GM19452 (cell line): Measurements from ENCODE around the gene TBC1D8.
A peak's percentile ranks its signal among the peaks of the same experiment; 100 is the strongest.
"Not testable (repeated sequence)": the region's sequence is repeated elsewhere in the genome, so short reads cannot be mapped to it uniquely, and the experiment has no call there.

ENCODE experiments used
- ATAC-seq: cut with Tn5 transposase; IDR thresholded peaks from one replicate; pipeline ENCODE4 v1.9.1; 2021; ENCODE audit not compliant: unreplicated experiment

The TBC1D8 gene

GRCh38 chr2:101151146-101151858, at the start of gene TBC1D8:
Gene TBC1D8, minus strand, starts transcription at chr2:101151382. Its CDS starts 129 bp downstream, at chr2:101151253.
- peak; percentile 69 for ATAC-seq

- ATAC-seq: no peak
Measured at GRCh38 chr2:101200676-101201075, 49.5 kb upstream of the TBC1D8 start.

DNA sequence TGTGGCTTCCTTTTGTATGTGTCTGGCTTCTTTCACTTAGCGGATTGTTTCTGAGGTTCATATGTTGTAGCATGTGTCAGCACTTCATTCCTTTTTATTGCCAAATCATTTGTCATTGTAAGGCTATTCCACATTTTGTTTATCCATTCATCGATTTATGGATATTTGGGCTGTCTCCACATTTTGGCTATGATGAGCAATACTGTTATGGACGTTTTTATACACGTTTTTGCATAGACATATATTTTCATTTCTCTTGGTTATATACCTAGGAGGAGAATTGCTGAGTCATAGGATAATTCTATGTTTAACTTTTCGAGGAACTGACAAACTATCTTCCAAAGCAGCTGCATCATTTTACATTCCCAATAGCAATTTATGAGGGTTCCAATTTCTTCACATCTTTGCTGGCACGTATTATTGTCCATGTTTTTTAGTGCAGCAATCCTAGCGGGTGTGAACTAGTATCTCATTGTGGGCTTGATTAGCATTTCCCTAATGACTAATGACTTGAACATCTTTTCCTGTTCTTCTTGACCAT, 48.1 kb upstream of the TBC1D8 start:
- no peak for ATAC-seq

DNA sequence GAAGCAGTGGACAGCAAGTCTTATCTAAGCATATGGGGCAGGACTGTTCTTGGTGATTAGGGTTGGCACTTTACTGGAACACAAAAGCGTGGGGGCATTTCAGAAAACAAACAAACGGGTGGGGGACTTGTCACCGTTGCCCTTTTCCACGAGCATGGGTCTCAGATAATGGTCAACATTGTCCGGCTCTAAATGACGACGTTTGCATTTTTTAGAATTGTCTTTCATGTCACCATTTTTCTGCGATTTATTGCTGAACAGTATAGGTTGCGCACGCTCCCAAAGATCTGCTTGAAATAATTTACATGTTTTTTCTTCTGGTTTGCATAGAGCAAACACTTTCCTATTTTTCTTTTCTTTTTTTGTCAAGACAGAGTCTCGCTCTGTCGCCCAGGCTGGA, 46.6 kb upstream of the TBC1D8 start:
- ATAC-seq: no peak

DNA sequence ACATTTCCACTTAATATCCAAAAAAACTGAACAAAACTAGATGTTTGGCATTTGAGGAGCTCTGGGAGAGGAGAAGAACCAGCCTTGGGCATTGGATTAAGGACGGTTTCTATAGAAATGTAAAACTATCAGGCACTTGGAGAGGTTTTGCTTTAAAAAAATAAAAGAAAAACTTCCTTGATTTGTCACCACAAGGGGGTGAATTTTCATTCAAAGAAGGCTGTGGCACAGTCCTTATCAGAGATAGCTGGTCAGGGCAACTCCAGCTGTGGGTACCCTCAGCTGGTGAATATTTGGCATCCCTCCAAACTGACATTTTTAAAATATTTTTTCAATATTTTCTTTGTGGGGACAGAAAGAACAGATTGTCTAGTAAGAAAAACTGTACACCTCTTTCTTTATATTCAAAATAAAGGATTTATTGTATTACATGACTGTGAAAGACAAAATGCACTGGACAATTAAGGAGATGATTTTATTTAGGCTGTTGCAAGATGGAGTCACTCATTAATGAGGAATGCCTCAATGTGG, 46.1 kb upstream of the TBC1D8 start:
- ATAC-seq: no peak

GRCh38 chr2:101195871-101196661, 44.9 kb upstream of the TBC1D8 start:
- ATAC-seq: no peak

- no peak for ATAC-seq
Measured at GRCh38 chr2:101193033-101193626, 41.9 kb upstream of the TBC1D8 start.

- ATAC-seq: no peak
Measured at GRCh38 chr2:101190747-101191516, 39.8 kb upstream of the TBC1D8 start.

- ATAC-seq: no peak
Measured at GRCh38 chr2:101188683-101189405, 37.7 kb upstream of the TBC1D8 start.

DNA sequence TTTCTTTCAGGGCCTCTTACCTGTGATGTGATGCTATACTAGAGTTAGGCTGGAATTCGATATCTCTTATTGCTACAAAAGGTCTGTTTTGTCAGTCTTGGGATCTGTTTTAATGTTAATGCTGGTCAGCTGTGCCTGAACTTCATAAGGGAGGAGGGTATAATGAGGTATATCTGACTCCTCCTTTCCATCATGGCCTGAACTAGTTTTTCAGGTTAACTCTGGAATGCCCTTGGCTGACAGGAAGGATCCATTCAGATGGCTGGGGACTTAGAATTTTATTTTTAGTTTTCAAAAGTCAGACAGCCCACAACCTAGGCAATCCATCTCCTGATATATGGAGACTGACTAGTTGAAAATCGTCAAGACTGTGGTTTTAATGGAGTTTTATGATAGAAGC, 35.9 kb upstream of the TBC1D8 start:
- no peak for ATAC-seq

- ATAC-seq: no peak
Measured at GRCh38 chr2:101185656-101186055, 34.5 kb upstream of the TBC1D8 start.

DNA sequence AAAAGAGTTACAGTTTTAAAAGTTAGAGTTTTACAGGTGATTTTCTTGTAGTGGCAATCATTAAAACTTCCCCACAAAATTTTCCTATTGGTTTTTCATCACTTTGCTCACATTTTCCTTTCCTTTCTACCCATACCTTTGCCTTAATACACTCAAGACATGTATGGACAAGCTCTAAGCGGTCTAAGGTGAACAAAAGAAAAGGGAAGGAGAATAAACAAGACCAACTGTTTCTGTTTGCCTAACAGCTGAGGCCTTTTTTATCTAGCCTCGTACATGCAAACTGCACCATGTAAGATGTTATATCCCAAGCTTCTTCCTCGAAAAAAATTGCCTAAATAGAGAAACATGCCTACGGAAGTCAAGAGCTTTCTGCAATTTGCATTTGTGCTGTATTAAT, 33.9 kb upstream of the TBC1D8 start:
- ATAC-seq: no peak

DNA sequence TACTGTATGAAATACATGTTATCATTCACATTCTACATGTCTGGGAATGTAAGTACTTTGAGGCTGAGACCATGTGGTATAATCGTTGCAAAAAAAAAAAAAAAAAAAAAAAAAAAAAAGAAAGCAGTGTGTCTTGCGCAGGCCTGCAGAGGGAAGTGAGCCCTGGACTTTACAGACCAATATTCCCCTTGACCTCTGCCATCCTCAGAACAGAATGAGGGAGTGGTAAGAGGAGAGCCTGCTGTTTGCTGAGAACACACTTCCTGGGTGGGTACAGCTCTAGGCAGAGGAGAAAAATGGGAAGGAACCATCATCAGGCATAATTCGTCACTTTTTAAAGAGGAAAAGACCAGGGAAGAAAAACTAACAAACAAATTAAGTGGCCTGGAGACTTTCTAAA, 28.8 kb upstream of the TBC1D8 start:
- no peak for ATAC-seq

GRCh38 chr2:101176803-101177202, 25.6 kb upstream of the TBC1D8 start:
- no peak for ATAC-seq

GRCh38 chr2:101175991-101176390, 24.8 kb upstream of the TBC1D8 start:
- ATAC-seq: no peak

- no peak for ATAC-seq
Measured at GRCh38 chr2:101173707-101174295, 22.6 kb upstream of the TBC1D8 start.

- not testable (repeated sequence) for ATAC-seq
Measured at GRCh38 chr2:101169822-101170221, 18.6 kb upstream of the TBC1D8 start.

DNA sequence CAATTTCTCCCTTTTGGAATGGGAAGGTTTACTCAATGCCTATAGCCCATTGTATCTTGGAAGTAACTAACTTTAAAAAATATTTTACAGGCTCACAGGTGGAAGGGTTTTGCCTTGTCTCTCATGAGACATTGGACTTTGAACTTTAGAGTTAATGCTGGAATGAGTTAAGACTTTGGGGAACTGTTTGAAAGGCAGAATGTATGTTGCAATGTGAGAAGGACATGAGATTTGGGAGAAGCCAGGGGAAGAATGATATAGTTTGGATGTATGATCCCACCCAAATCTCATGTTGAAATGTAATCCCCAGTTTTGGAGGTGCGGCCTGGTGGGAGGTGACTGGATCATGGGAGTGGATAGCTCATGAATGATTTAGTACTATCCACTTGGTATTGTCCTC, 17.5 kb upstream of the TBC1D8 start:
- ATAC-seq: no peak

DNA sequence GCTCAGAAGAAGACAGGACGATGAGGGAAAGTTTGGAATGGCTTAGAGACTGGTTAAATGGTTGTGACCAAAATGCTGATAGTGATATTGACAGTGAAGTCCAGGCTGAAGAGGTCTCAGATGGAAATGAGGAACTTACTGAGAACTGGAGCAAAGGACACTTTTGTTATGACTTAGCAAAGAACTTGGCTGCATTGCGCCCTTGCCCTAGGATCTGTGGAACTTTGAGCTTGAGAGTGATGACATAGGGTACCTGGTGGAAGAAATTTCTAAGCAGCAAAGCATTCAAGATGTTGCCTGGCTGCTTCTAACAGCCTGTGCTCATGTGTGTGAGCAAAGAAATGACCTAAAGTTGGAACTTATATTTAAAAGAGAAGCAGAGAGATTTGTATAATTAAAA, 16.4 kb upstream of the TBC1D8 start:
- not testable (repeated sequence) for ATAC-seq

- ATAC-seq: no peak
Measured at GRCh38 chr2:101164021-101164420, 12.8 kb upstream of the TBC1D8 start.
